Measurements from ENCODE around the gene TRIM13.
"Not testable (repeated sequence)": the region's sequence is repeated elsewhere in the genome, so short reads cannot be mapped to it uniquely, and the experiment has no call there.

TRIM13 gene, protein sequence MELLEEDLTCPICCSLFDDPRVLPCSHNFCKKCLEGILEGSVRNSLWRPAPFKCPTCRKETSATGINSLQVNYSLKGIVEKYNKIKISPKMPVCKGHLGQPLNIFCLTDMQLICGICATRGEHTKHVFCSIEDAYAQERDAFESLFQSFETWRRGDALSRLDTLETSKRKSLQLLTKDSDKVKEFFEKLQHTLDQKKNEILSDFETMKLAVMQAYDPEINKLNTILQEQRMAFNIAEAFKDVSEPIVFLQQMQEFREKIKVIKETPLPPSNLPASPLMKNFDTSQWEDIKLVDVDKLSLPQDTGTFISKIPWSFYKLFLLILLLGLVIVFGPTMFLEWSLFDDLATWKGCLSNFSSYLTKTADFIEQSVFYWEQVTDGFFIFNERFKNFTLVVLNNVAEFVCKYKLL

DNA sequence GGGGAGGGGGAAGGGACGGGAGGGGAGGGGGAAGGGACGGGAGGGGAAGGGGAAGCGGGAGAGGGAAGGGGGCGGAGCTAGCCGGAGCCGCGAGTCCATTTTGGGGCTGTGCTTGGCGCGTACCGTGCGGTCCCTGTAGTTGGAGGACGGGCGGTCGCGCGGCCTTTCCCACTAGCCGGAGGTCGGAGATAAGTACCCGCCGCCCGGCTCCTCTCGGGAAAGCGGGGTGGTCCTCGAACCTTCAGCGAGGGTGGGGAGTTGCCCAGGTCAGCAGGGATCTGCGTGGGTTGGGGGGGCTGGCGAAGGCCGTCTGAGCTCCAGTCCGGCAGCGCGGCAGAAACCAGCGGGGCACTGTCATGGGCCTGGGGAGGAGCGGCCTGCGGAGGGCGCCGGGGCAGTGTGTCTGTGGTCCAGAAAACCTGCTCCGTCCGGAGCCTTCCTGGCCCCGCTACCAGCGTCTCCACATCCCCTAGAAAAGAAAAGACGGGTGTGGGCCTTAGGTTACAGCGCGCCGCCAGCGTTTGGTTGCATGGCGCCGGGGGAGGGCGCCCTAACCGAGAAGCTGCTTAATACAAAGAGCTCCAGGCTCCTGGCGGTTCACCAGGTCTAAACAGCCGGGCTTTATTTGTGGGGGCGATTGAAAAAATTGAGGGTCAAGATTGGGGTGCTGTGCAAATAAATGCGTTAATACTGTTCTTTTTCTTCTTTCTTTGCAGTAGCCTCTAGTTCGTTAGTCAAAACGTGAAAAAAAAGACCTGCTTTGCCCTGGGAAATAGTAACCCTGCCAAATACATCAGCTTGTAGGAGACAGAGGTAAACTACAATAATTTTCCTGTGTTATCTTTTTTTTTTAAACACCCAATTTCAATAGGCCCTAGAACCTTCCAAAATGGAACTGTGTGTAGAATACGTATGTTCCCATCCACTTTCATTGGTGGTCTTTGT is at the start of gene TRIM13:
Gene TRIM13, plus strand, starts transcription at position 92 of the 945 bp plus-strand sequence. CDS start 14,899 bp downstream, outside the sequence.
- DNase-seq, result peak; percentile 92

DNA sequence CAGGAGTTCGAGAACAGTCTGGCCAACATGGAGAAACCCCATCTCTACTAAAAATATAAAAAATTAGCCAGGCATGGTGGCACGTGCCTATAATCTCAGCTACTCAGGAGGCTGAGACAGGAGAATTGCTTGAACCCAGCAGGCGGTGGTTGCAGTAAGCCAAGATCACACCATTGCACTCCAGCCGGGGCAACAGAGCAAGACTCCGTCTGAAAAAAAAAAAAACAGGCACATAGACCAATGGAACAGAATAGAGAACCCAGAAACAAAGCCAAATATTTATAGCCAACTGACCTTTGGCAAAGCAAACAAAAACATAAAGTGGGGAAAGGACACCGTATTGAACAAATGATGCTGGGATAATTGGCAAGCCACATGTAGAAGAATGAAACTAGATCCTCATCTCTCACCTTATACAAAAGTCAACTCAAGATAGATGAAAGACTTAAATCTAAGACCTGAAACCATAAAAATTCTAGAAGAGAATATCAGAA is 48.0 kb upstream of the TRIM13 start:
- DNase-seq, result not testable (repeated sequence)

DNA sequence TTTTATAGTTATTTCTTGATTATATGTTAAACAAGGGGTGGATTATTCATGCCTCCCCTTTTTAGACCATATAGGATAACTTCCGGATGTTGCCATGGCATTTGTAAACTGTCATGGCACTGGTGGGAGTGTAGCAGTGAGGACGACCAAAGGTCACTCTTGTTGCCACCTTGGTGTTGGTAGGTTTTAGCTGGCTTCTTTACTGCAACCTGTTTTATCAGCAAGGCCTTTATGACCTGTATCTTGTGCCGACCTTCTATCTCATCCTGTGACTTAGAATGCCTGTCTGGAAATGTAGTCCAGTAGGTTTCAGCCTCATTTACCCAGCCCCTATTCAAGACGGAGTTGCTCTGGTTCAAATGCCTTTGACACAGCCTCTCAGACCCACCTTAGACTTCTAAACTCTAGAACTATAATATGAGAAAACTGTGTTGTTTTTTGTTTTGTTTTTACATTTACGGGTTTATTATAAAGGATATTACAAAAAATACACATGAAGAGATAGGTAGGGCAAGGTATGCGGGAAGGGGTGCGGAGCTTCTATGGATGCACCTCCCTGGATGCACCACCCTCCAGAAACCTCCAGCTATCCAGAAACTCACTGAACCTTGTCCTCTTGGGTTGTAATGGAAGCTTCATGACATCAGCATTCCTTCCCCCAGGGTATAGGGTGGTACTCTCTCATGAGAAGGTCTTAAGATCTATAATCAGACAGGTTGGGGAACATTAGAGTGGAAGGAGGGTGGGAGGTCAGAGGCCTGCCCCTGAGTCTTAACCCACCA is 44.9 kb upstream of the TRIM13 start:
- no peak for DNase-seq

DNA sequence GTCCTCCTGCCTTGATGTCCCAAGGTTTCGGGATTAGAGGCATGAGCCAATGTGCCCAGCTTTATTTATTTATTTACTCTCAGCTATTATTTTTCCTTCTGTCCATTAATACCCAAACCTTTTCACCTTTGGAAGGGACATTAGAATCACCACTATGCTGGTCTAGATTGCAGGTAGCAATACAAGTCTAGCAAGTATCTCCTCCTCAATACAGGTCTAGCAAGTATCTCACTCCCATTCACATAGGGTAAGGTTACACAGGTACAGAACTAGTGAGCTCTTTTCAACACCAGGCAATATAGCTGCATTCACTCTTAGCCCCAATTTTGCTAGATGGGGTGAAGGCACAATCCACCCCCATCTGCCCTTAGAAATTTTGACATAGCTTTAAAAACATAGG is 43.3 kb upstream of the TRIM13 start:
- DNase-seq, result no peak

DNA sequence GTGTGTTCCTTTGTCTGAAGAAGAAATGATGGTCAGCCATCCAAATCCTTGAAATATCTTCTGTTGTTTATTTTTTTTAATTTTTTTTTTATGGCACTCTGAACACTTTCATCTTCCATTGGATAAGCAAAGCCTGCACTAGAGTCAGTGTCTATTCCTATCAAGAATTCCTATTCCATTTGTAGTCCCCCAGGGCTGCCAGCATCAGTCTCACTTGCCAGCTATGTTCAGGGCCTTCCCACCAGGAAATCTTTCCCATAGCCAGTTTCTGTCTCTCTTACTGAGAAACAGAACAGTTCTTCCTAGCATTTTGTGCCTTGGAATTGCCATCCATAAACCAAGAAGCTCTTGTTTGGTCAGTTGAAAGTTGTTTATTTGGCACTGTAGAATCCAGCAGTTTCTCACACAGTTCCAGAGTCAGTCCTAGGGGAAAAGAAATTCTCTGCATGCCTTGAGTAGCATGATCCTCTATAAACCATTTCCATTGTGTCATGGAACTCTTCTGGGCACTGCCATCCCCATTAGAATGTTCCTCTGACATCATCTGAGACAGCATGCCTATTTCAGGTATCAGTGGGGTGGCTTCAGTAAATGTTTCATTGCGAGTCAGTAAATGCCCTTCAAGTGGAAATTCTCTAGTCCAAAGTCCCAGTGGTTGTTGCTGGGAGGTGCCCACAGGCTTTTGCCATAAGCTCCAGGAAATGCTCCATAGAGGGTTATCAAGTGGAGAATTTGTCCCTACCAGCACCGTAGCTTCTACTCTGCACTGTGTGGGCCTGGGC is 42.0 kb upstream of the TRIM13 start:
- DNase-seq, result no peak

DNA sequence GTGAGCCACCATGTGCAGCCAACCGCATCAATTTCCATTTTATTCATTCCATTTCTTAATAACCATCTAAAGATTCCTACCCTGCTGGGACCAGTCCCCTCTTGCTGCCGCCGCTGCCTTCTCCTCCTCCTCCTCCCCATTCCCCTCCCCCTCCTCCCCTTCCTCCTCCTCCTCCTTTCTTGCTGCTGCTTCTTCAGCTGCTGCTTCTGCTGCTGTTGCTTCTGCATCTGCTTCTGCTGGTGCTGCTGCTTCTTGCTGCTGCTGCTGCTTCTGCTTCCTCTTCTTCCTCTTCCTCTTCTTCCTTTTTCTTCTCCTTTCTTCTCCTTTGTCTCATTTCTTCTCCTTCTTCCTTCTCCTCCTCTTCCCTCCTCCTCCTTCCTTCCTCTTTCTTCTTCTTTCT is 40.7 kb upstream of the TRIM13 start:
- no peak for DNase-seq

DNA sequence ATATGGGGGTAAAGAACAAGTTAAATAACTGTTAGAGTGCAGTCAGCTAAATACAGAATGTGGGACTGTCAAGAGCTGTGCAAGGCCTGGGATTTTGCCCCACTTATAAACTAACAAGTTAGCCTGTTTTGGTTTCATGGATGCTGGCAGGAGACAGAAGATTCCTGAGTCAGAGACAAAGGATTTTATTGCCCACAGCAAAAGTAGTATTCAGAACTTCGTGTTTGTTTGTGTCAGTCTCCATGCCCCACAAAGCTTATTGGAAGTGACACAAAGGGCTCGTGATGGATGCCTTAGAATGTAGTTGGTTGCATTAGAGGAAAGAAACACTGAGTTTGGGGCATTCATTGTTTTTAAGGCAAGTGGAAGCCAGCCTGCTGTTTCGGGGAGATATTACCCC is 38.5 kb upstream of the TRIM13 start:
- no peak for DNase-seq

DNA sequence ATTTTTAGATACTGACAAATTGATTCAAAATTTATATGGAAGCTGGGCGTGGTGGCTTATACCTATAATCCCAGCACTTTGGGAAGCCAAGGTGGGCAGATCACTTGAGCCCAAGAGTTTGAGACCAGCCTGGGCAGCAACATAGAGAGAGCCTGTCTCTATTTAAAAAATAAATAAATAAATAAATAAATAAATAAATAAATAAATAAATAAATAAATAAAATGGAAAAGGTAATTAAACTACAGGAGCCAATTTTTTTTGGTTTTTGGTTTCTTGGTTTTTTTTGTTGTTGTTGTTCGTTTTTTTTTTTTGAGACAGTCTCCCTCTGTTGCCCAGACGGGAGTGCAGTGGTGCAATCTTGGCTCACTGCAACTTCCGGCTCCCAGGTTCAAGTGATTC is 29.4 kb upstream of the TRIM13 start:
- DNase-seq, result no peak

DNA sequence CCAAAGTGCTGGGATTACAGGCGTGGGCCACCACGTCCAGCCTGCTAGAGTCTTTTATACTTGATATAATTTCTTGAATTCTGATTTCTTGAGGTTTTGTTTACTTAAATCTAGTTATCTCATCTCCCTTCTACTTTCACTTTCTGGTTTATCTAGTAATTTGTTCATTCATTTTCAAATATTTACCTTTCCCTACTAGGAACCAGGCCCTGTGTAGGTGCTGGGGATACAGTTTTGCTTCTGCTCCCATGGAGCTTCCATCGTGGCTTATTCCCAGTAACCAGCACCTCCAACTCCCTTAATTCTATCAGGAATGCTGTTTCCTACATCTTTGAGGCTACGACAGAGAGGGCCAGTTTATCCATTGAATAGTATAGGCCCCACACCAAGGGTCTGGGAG is 24.1 kb upstream of the TRIM13 start:
- DNase-seq, result no peak

DNA sequence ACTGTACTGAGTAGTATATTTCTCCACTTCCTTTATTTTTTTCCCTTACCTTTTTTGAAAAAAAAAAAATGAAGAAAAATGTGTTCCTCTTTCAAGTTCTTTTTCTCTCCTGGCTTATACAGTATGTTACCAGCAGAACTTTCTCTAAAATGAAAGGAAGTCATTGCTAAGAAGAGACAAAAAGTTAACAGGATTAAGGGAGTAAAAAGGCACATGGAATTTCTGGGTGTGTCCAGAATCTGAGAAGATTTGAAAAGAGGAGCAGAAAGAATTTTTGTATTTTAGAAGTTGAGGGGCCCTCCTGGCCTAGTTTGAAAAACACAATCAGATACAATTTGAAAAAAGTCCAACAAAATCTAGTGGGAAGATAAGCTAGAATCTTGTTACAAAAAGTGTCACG is 21.0 kb upstream of the TRIM13 start:
- DNase-seq, result no peak

DNA sequence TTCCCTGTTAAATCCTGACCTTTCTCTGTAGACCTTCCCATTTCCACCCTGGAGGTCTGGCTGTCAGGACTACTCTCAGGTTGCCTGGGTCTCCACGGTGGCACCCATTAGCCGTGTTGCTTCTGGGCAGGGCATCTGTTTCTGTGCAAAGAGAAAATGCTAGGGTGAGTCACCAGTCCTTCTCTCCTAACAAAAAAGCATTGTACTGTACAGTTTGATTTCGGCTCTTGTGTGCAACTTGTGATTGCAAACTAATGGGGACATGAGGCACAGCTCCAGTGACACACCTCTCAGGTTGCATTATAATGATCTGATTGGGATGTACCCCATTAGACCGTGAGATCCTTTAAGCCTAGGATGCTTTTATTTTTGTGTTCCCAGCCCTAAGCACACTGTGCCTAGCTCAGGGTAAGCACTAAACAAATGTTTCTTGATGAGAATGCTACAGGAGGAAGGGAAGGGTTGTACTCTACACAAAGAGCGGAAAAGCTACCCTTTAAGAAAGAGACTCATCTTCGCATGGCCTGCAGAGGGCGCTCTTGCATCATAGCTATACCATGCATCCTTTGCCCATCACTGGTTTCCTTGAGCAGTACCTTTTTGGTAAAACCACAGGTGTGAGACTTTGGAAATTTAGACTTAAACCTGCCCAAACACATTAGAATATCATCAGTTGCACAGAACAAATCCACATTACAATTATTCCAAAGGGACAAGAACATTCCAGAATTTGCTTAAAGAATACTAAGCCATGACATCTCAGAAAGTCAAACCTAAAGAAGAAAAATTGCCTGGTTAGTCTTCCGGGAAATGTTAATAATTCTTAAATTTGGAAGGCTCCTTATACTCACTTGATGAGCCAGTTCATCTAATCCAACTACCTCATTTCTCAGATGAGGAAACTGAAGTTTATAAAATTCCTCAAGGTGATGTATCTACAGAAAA is 20.3 kb upstream of the TRIM13 start:
- peak; percentile 81 for DNase-seq

DNA sequence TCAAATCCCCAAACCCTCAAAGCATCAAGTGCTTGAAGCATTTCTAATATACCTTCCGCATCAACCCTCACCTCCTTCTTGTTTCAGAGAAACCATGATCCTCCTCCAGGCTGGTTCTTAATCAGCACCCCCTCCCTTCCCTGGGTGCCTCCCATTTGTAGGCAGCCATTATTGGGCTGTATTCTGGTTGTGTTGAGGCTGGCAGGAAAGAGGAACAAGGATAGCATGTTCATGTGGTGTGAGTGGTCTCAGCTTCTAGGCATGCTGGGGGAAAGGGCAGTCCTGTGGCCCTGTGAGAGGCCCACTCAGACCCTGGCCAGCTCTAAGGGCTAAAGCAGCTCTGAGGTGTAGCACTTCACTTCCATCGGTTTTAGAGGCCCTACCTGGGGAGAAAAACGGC is 18.9 kb upstream of the TRIM13 start:
- DNase-seq, result no peak

DNA sequence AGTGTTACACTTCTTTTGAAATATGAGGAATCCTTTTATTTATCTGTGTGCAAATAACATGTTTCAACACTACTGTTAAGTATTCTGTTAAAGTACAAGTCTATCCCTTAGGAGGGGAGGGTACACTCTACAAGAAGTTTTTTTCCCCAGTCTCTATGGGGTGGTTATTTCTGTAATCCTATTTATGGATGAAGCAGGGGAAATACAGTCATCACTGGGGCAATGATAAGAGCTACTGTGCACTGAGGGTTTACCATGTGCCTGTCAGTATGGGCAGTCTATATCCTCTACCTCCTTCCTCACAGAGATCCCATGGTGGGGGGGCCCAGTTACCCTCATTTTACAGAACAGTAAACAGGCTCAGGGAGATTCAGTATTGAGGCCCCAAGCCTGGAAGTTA is 16.6 kb upstream of the TRIM13 start:
- no peak for DNase-seq

DNA sequence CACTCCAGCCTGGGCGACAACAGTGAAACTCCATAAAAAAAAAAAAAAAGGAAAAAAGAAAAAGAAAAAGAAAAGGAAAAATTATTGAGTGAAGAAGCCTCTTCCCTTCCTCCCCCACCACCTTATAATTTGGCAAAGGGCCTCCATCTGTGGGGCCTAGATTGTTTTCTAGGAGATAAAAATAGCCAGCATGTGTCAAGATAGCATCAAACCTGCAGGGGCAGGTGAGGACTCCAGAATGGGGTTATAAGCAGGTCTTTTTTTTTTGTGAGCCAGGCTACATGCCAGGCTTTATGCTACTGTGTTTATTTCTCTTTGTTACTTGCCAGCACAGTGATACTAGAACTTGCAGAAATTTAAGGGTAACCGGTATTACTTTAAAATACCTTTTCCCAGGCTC is 11.7 kb upstream of the TRIM13 start:
- peak; percentile 10 for DNase-seq

DNA sequence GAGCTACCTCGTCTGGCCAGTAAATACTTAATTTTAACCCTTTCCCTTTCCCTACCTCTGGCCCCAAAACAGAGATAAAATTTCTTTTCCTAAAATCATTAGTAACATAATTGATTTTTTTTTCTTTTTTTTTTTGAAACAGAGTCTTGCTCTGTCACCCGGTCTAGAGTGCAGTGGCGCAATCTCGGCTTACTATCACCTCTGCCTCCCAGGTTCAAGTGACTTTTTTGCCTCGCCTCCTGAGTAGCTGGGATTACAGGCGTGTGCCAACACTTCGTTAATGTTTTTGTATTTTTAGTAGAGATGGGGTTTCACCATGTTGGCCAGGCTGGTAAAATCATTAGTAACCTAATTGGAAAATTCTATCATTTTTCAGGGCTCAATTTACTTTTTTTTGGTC is 10.4 kb upstream of the TRIM13 start:
- no peak for DNase-seq

DNA sequence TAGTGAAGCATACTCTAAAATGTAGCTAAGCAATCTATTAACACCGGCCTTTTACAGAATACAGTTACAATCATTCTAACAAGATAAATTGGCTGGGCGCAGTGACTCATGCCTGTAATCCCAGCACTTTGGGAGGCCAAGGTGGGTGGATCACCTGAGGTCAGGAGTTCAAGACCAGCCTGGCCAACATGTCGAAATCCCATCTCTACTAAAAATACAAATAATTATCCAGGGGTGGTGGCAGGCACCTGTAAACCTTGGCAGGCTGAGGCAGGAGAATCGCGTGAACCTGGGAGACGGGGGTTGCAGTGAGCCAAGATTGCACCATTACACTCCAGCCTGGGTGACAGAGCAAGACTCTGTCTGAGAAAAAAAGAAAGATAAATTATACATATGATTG is 6.2 kb upstream of the TRIM13 start:
- not testable (repeated sequence) for DNase-seq

DNA sequence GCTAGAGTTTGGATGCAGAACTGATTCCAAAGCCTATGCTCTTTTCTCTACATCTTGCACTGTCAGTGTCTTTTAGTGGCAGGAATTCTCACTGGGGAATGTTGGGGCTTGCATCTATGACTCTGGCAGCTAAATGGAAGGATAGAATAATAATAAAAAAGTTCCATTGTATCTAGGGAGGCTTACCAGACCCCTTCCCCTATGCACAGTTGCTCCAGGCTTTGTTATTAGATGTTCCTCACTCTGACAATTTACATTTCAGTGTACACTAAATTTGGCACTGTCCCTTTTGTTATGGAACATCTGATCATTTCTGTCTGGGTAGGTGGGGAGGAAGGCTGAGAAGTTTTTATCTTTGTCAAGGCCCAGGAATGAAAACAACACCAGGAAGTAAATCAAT is 3.7 kb upstream of the TRIM13 start:
- no peak for DNase-seq

DNA sequence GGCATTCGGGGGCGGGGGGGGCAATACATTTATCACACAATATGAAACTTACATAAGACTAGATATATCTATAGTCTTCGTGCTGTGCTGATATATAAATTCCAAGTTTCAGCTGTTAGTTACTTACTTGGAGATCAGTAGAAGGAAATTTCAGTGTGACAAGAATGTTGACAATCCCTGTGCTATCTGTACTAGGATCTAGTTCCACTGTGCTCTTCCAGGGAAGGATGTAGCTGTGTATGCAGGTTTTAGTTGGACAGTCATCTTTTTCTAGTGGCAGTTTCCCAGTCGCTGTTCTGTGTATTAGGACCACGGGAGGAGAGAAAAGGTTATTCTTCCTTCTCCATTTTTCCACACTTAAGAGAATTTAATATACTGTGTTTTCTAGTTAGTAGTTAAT is 3.2 kb upstream of the TRIM13 start:
- DNase-seq, result no peak

DNA sequence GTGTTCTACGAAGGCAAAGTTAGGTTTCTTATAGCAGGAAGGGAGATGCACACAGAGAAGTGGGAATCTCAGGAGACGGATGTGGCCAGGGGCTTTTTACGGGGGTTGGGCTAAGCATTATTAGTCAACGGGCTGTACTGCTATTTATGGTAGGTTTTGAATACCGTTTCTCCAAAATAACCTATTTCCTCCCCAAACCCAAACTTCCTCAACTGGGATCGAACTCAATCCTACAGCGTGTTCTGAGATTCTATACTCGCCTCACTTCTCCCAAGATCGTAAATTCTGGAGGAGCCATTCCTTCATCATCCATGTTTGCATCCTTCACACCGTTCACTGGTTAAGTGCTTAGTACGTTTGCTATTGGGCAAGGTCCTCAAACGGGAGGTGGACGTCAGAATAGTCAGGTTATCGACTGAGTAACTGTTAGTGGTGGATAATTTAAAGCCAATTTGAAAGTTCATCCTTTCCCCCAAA is 1.2 kb upstream of the TRIM13 start:
- DNase-seq, result peak; percentile 10

DNA sequence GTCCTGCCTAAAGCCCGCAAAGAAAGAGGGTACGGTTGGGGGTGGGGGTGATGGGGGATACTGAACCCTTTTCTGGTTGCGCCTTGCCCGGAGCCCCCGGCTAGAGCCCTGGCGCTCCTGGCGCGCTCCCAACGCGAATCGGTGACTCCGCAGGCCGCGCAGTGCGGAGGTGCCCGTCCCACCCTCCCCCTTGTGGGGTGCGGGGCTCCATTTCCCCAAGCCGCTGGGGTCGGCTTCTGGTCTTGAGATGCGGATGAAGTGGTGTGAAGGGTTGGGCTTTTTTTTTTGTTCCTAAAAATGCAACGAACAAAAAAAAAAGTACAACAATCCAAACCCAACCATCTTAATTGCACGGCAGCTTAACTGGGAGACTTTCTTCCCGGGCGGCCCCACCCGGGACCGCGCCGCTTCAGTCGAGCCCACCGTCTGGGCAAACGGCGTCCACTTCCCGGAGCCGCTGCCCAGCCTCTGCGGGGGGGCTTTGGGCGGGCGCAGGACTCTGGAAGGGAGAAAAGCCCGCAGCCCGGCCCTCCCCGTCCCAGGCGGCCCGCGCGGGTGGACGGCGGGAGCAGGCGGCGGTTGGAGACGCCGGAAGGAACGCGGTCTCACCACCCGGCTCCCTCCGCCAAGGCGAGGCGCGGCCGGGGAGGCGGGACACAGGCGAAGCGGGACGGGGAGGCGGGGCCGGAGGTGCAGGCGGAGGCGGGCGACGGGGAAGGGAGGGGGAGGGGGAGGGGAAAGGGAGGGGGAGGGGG is 504 bp upstream of the TRIM13 start:
- peak; percentile 93 for DNase-seq
